ENCODE measurements around the gene S100Z. TPM values are rescaled to one million over a fixed set of nuclear protein-coding genes. Genes with fewer than 3 reads are reported as not detected.

Gene S100Z
- total and polyA plus RNA-seq, 2 donors (not counting 1 experiment from before 2014, with no cell fraction given): 1.0 to 2.4 TPM

DNA sequence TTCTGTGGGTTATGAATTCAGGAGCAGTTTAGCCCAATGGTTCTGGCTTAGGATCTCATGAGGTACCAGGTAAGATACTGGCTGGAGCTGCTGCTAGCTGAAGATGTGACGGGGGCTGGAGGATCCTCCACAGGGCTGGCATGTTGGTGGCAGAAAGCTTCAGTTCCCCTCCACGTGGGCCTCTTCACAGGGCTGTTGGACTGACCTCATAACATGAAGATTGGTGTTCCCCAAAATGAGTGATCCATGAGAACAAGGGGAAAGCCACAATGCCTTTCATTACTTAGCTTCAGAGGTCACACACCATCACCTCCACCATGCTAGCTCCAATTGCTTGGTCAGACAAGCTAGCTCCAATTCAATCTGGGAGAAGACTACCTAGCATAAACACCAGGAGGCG lies 8.5 kb upstream of the S100Z start:
- ChIA-PET CTCF (no interaction called here), POLR2A (no interaction called here)
- H4K20me1 ChIP-seq (ENCODE audit: control insufficient read depth, insufficient read depth, low read length, poor library complexity, severe bottlenecking): no peaks in the 10 kb centered on the region
- H3K9me3 ChIP-seq (ENCODE audit: control extremely low read depth in 1 of 3, control insufficient read depth in 2 of 3, insufficient read depth in 1 of 3, low read length in 2 of 3): no peaks in the 10 kb centered on the region
- H3K4me1 ChIP-seq (ENCODE audit: control insufficient read depth in 2 of 2, insufficient read depth in 2 of 2, low read length in 2 of 2): no peaks in the 10 kb centered on the region
- 72% methylated on average over 2 of the region's 3 CpGs for WGBS (ENCODE audit: insufficient coverage)
- intact Hi-C loops (cut with micrococcal nuclease): no loop called here
- Mint-ChIP-seq H3K27me3 (peaks cover 9% of the 10 kb centered on the region), H3K9me3 (ENCODE audit: insufficient read depth) (no peaks in the 10 kb centered on the region), H3K4me3 (no peak overlapping the region), H3K4me1 (no peaks in the 10 kb centered on the region), H3K27ac (no peak overlapping the region)
- ATAC-seq (ENCODE audit: low read depth) (no peak), DNase-seq (no peak)
- H3K36me3 ChIP-seq (replicated peaks in 1 of 2; ENCODE audit: control extremely low read depth in 1 of 2, control insufficient read depth in 1 of 2, extremely low read depth in 1 of 2, insufficient read depth in 2 of 2, low read length in 1 of 2): no peaks in the 10 kb centered on the region
- no peak overlapping the region for H3K27ac ChIP-seq (ENCODE audit: low read length in 2 of 2)
- H3K27me3 ChIP-seq (replicated peaks in 1 of 4; ENCODE audit: control extremely low read depth in 1 of 4, control insufficient read depth in 3 of 4, insufficient read depth in 4 of 4, low read length in 3 of 4): no peaks in the 10 kb centered on the region
- TF ChIP-seq EZH2 (IDR thresholded peaks at IDR 0.05; ENCODE audit: borderline replicate concordance, insufficient read depth, low read depth, low read length, poor library complexity, severe bottlenecking): no peak
- no peak overlapping the region for H3K4me3 ChIP-seq (ENCODE audit: control extremely low read depth in 1 of 5, extremely low read depth in 1 of 5, insufficient read depth in 1 of 5, low read depth in 2 of 5, low read length in 4 of 5)
- no peak overlapping the region for H3K4me2 ChIP-seq (replicated peaks; ENCODE audit: low read depth, low read length, poor library complexity, severe bottlenecking)
- no peaks in the 10 kb centered on the region for H3K79me2 ChIP-seq (ENCODE audit: control insufficient read depth, insufficient read depth, low read length)
- H2AFZ ChIP-seq (ENCODE audit: insufficient read depth, low read depth, low read length, poor library complexity, severe bottlenecking): no peak overlapping the region
- no peak overlapping the region for H3K9ac ChIP-seq (ENCODE audit: low read length)

DNA sequence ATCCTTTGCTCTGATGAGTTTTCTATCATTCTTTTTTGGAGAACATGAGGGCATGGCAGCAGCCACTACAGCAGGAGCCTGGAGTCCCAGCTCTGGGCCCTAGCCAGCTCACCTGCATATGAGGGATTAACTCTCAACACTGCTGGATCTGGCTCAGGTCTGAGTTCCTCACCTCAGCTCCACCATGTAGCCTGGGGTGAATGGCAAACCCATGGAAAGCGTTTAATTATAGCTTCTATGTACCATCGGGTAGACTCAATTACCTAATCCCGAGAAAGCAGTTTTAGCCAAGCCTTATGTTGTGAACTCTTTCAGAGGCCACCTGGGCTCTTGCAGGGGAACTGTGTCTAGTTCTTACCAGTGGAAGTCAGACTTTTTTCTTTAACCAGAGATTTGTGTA lies 3.9 kb upstream of the S100Z start:
- POLR2A ChIA-PET: no interaction called here

More for the DNA sequence above, 3.9 kb upstream of the S100Z start:
- no peaks in the 10 kb centered on the region for H4K20me1 ChIP-seq (ENCODE audit: control insufficient read depth, insufficient read depth, low read length, poor library complexity, severe bottlenecking)
- H3K27ac ChIP-seq (ENCODE audit: low read length in 2 of 2): no peak overlapping the region
- no peak overlapping the region for H3K4me3 ChIP-seq (ENCODE audit: control extremely low read depth in 1 of 5, extremely low read depth in 1 of 5, insufficient read depth in 1 of 5, low read depth in 2 of 5, low read length in 4 of 5)
- H2AFZ ChIP-seq (ENCODE audit: insufficient read depth, low read depth, low read length, poor library complexity, severe bottlenecking): no peak overlapping the region
- TF ChIP-seq EZH2 (IDR thresholded peaks at IDR 0.05; ENCODE audit: borderline replicate concordance, insufficient read depth, low read depth, low read length, poor library complexity, severe bottlenecking) (no peak), CTCF (IDR thresholded peaks at IDR 0.05) (no peak)
- H3K4me2 ChIP-seq (replicated peaks; ENCODE audit: low read depth, low read length, poor library complexity, severe bottlenecking): no peak overlapping the region
- H3K9me3 ChIP-seq (ENCODE audit: control extremely low read depth in 1 of 3, control insufficient read depth in 2 of 3, insufficient read depth in 1 of 3, low read length in 2 of 3): no peaks in the 10 kb centered on the region
- 91% methylated on average over 3 of the region's 3 CpGs for WGBS (ENCODE audit: insufficient coverage)
- ATAC-seq (ENCODE audit: low read depth) (no peak), DNase-seq (no peak)
- no peaks in the 10 kb centered on the region for H3K9me3 Mint-ChIP-seq (ENCODE audit: insufficient read depth)
- H3K27ac Mint-ChIP-seq: no peak overlapping the region
- no peak overlapping the region for H3K9ac ChIP-seq (ENCODE audit: low read length)
- H3K79me2 ChIP-seq (ENCODE audit: control insufficient read depth, insufficient read depth, low read length): no peaks in the 10 kb centered on the region
- intact Hi-C loops (cut with micrococcal nuclease): no loop called here
- H3K27me3 ChIP-seq (replicated peaks in 1 of 4; ENCODE audit: control extremely low read depth in 1 of 4, control insufficient read depth in 3 of 4, insufficient read depth in 4 of 4, low read length in 3 of 4): no peaks in the 10 kb centered on the region
- H3K36me3 ChIP-seq (replicated peaks in 1 of 2; ENCODE audit: control extremely low read depth in 1 of 2, control insufficient read depth in 1 of 2, extremely low read depth in 1 of 2, insufficient read depth in 2 of 2, low read length in 1 of 2): no peaks in the 10 kb centered on the region
- CTCF ChIA-PET: no interaction called here
- peaks cover 8% of the 10 kb centered on the region for H3K4me1 Mint-ChIP-seq
- no peak overlapping the region for H3K4me3 Mint-ChIP-seq
- H3K27me3 Mint-ChIP-seq: peaks cover 3% of the 10 kb centered on the region
- H3K4me1 ChIP-seq (ENCODE audit: control insufficient read depth in 2 of 2, insufficient read depth in 2 of 2, low read length in 2 of 2): peaks cover 7 to 11% of the 10 kb centered on the region in 2 donors
